ENCODE results near the gene ORC6. TPM values are rescaled to one million over a fixed set of nuclear protein-coding genes. Genes with fewer than 3 reads are reported as not detected.

Gene ORC6
- total and polyA plus RNA-seq, 12 donors: 0.56 to 2.7 (median 2.1) TPM

DNA sequence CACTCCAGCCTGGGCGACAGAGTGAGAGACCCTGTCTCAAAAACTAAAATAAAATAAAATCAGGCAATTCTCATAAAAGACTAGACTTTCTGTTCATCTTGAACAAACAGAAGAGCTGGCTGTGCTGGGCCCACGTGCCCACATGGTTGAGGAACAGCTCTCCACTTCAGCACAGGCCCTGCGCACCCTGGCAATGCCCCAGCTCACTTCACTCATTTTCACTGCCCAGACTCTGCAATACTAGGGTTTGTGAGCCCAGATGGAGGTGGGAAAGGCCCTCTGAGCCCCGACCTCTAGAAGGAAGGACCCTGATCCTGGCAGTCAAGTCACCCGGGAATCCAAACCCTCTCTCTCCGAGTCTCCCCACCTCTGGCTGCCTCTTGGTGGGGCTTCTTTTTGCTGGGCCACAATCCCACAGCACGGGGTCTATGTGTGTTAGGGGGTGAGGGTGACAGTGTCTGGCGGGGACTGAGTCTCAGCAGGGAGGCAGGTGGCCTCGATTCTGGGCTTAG, 43.9 kb downstream of the ORC6 start:
- peak overlapping the region in 5 of 10 donors; percentile 2 to 80 (median 71) for H3K27ac ChIP-seq
- WGBS, 2 donors: 65 to 79% methylated on average over 9 of the region's 9 CpGs
- no peaks in the 10 kb centered on the region for H3K27me3 ChIP-seq
- H3K4me1 ChIP-seq: peaks cover 9 to 68% (median 35%) of the 10 kb centered on the region in 9 donors
- H3K4me3 ChIP-seq: no peak overlapping the region
- no peak for DNase-seq
- intact Hi-C loops (cut with DNase I): no loop called here
- ATAC-seq: no peak
- TF ChIP-seq, protein P1, sequence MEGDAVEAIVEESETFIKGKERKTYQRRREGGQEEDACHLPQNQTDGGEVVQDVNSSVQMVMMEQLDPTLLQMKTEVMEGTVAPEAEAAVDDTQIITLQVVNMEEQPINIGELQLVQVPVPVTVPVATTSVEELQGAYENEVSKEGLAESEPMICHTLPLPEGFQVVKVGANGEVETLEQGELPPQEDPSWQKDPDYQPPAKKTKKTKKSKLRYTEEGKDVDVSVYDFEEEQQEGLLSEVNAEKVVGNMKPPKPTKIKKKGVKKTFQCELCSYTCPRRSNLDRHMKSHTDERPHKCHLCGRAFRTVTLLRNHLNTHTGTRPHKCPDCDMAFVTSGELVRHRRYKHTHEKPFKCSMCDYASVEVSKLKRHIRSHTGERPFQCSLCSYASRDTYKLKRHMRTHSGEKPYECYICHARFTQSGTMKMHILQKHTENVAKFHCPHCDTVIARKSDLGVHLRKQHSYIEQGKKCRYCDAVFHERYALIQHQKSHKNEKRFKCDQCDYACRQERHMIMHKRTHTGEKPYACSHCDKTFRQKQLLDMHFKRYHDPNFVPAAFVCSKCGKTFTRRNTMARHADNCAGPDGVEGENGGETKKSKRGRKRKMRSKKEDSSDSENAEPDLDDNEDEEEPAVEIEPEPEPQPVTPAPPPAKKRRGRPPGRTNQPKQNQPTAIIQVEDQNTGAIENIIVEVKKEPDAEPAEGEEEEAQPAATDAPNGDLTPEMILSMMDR (IDR thresholded peaks at IDR 0.05): no peak
- H3K36me3 ChIP-seq: peaks cover 0 to 30% (median 0%) of the 10 kb centered on the region in 9 donors
- H3K9me3 ChIP-seq: no peaks in the 10 kb centered on the region

DNA sequence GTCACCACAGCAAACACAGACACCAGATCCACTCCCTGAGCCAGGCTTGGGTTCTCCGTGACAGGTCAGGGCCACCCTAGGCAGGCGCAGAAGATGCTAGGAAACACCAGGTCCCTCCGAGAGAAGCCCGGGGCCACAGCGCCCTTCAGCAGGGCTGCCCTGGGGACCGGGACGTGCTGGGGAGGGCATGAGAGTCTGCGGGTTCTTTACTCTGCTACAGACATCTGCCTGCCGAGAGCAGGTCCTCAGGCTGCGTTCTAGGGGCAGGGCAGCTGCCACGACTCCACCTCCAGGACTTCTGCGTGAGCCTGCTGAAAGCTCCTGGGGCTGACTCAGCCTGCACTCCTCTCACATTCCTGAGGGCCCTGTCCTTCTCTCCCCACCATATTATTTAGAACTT, 47.2 kb downstream of the ORC6 start:
- WGBS, 2 donors: 33 to 36% methylated on average over 12 of the region's 12 CpGs
- no peaks in the 10 kb centered on the region for H3K9me3 ChIP-seq
- ATAC-seq: peak in 2 of 8 donors; percentile 2 to 13
- H3K4me1 ChIP-seq: peaks cover 6 to 62% (median 27%) of the 10 kb centered on the region in 9 donors
- peak overlapping the region in 8 of 10 donors; percentile 10 to 53 (median 27) for H3K27ac ChIP-seq
- TF ChIP-seq, protein P1 (IDR thresholded peaks at IDR 0.05): no peak
- intact Hi-C loops (cut with DNase I): no loop called here
- H3K4me3 ChIP-seq: no peak overlapping the region
- no peaks in the 10 kb centered on the region for H3K27me3 ChIP-seq
- DNase-seq: no peak
- peaks cover 0 to 31% (median 0%) of the 10 kb centered on the region in 9 donors for H3K36me3 ChIP-seq

DNA sequence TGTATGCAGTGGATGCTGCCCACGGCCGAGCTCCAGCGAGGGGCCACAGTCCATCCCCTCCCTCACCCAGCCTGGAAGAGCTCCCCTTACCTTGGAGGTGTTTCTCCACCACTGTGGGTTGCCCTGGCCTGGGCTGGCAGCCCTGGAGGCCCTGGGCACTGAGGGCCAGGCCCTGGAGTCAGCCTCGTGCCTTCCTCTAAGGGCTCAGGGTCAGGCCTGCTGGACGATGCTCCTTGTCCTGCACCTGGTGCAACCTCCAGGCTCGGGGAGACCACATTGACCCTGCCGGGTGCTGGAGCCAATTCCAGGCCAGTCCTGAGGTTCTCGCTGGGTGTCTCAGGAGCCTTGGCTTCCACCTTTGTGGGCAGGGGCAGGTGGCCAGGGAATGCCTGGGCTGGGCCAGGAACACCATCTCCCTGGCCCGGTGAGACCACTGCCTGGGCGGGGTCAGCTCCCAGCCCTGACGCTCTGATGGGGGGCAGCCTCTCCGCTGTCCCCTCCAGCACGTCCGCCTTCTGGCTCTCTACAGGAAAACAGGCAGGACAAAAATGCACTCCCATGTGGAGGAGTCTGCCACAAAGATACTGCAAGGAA, 48.3 kb downstream of the ORC6 start:
- TF ChIP-seq, protein P1 (IDR thresholded peaks at IDR 0.05): no peak
- Histone ChIP-seq H3K4me1 (peaks cover 0 to 56% (median 19%) of the 10 kb centered on the region in 9 donors), H3K27ac (peak overlapping the region in 5 of 10 donors; percentile 32 to 56 (median 43)), H3K27me3 (no peaks in the 10 kb centered on the region), H3K36me3 (peaks cover 0 to 21% (median 0%) of the 10 kb centered on the region in 9 donors), H3K4me3 (no peak overlapping the region), H3K9me3 (no peaks in the 10 kb centered on the region)
- DNase-seq (no peak), ATAC-seq (peak in 1 of 8 donors; percentile 3)
- intact Hi-C loops (cut with DNase I): no loop called here
- WGBS, 2 donors: 59 to 73% methylated on average over 14 of the region's 14 CpGs

DNA sequence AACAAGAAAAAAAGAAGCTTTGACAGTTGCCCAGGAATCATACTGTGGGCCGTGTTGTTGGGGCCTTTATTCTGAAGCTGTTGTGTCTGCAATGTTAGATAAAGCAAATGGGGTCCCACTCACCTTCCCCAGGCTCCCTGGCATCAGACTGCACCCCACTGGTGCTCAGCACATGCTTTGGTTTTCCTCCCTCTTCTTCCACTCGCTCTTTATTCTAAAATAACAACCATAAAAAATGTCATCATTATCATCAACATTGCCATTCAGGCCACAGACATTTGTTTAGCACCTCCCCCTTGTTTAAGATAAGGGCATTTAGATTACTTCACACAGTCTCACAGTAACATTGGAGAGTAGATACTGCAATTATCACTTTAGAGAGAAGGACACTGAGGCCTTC, 50.5 kb downstream of the ORC6 start:
- H3K27me3 ChIP-seq: no peaks in the 10 kb centered on the region
- ATAC-seq (no peak), DNase-seq (no peak)
- no peaks in the 10 kb centered on the region for H3K9me3 ChIP-seq
- H3K36me3 ChIP-seq: peaks cover 0 to 21% (median 0%) of the 10 kb centered on the region in 9 donors
- 35 to 36% methylated on average over 2 of the region's 2 CpGs for WGBS, 2 donors
- intact Hi-C loops (cut with DNase I): loop anchor here in 1 of 10 donors (10.0 kb wide), 1 partner anchor 45 kb away; no protein-coding TSS in a partner anchor
- no peak overlapping the region for H3K4me3 ChIP-seq
- H3K27ac ChIP-seq: peak overlapping the region in 7 of 10 donors; percentile 20 to 99 (median 67)
- H3K4me1 ChIP-seq: peaks cover 6 to 60% (median 30%) of the 10 kb centered on the region in 9 donors
- TF ChIP-seq, protein P1 (IDR thresholded peaks at IDR 0.05): no peak
